CD4-positive, CD25-positive, alpha-beta regulatory T cell (primary cell): ENCODE measurements around the gene RIOK2. TPM values are rescaled to one million over a fixed set of nuclear protein-coding genes. Genes with fewer than 3 reads are reported as not detected.

Experiments
- ATAC-seq, 2 donors: fragments of 150-1000 bp; cut with Tn5 transposase; one replicate each; pipeline ENCODE4 v1.10.0; 2021; ENCODE audit warnings: low read depth in 2 of 2, moderate number of reproducible peaks in 2 of 2, moderate library complexity in 1 of 2
- DNase-seq, 3 donors: peaks; one replicate each; pipeline versions ENCODE4 v3.0.0 to v3.0.0-alpha.2; 2012 to 2022; ENCODE audit warnings: mixed read lengths in 1 of 3
- H3K27ac ChIP-seq: one replicate; pipeline ENCODE4 v1.7.0; 2013; ENCODE audit warnings: mild to moderate bottlenecking, low read length; ENCODE audit not compliant: insufficient read depth, poor library complexity, severe bottlenecking
- H3K27me3 ChIP-seq: one replicate; pipeline ENCODE4 v1.7.0; 2013; ENCODE audit warnings: low read length; ENCODE audit not compliant: control insufficient read depth, insufficient read depth
- H3K36me3 ChIP-seq: one replicate; pipeline ENCODE4 v1.7.0; 2013; ENCODE audit warnings: mild to moderate bottlenecking, low read length, moderate library complexity; ENCODE audit not compliant: control insufficient read depth, insufficient read depth
- H3K4me1 ChIP-seq: 2 replicates; pipeline ENCODE4 v1.7.0; 2013; ENCODE audit warnings: mild to moderate bottlenecking, low read length; ENCODE audit not compliant: insufficient read depth, control insufficient read depth, poor library complexity, severe bottlenecking
- H3K4me3 ChIP-seq: one replicate; pipeline ENCODE4 v1.7.0; 2013; ENCODE audit warnings: low read depth, mild to moderate bottlenecking, low read length, moderate library complexity
- H3K9me3 ChIP-seq, 2 experiments: 1 replicate in 1 of 2; 2 replicates in 1 of 2; pipeline ENCODE4 v1.7.0; 2013; ENCODE audit warnings: low read length in 2 of 2, mild to moderate bottlenecking in 1 of 2, moderate library complexity in 1 of 2; ENCODE audit not compliant: control insufficient read depth in 2 of 2
- H3K27ac Mint-ChIP-seq, 3 donors: one replicate each; pipeline ENCODE4 v1.8.0; 2020 to 2022; ENCODE audit warnings: mild to moderate bottlenecking in 3 of 3, mixed read lengths in 3 of 3, moderate library complexity in 2 of 3
- H3K27me3 Mint-ChIP-seq: one replicate; pipeline ENCODE4 v1.8.0; 2022; ENCODE audit warnings: mild to moderate bottlenecking, mixed read lengths
- H3K36me3 Mint-ChIP-seq: one replicate; pipeline ENCODE4 v1.8.0; 2020; ENCODE audit warnings: mixed read lengths
- H3K4me1 Mint-ChIP-seq, 4 donors: one replicate each; pipeline ENCODE4 v1.8.0; 2020 to 2022; ENCODE audit warnings: mixed read lengths in 4 of 4, mild to moderate bottlenecking in 1 of 4
- H3K4me3 Mint-ChIP-seq, 4 donors: one replicate each; pipeline ENCODE4 v1.8.0; 2020 to 2022; ENCODE audit warnings: mild to moderate bottlenecking in 4 of 4, mixed read lengths in 4 of 4, moderate library complexity in 3 of 4
- H3K9me3 Mint-ChIP-seq, 7 donors: one replicate each; pipeline ENCODE4 v1.8.0; 2020 to 2022; ENCODE audit warnings: mixed read lengths in 7 of 7, mild to moderate bottlenecking in 3 of 7, moderate library complexity in 2 of 7
- polyA plus RNA-seq, 4 donors: library from polyadenylated mRNA; unstranded; fragments of 300-500 nt; fragmentation: Illumina TruSeq; gene quantifications; one replicate each; pipeline ENCODE4 v1.2.3, GENCODE V29; 2021
- total RNA-seq: library from RNA; stranded (reverse); gene quantifications from one replicate; pipeline ENCODE4 v1.2.3, GENCODE V29; 2022

Gene RIOK2
- total and polyA plus RNA-seq, 5 donors from 2014 or later, result 22.9 to 34.3 (median 24.8) TPM

GRCh38 chr5:97121848-97122247 is 61.2 kb downstream of the RIOK2 start:
- Histone ChIP-seq H3K9me3 (no peaks in the 10 kb centered on the region), H3K27ac (no peak overlapping the region), H3K4me3 (no peak overlapping the region), H3K36me3 (no peaks in the 10 kb centered on the region), H3K4me1 (no peaks in the 10 kb centered on the region), H3K27me3 (peaks cover 24% of the 10 kb centered on the region)
- peaks cover 14% of the 10 kb centered on the region for H3K27me3 Mint-ChIP-seq
- DNase-seq, result no peak
- H3K4me3 Mint-ChIP-seq, result no peak overlapping the region
- no peaks in the 10 kb centered on the region for H3K36me3 Mint-ChIP-seq
- H3K4me1 Mint-ChIP-seq, result no peaks in the 10 kb centered on the region
- no peak overlapping the region for H3K27ac Mint-ChIP-seq
- H3K9me3 Mint-ChIP-seq, result peaks cover 0 to under 1% (median 0%) of the 10 kb centered on the region in 7 donors
- no peak for ATAC-seq

- Histone ChIP-seq H3K27ac (no peak overlapping the region), H3K4me1 (no peaks in the 10 kb centered on the region), H3K27me3 (peaks cover 24% of the 10 kb centered on the region), H3K9me3 (no peaks in the 10 kb centered on the region), H3K4me3 (no peak overlapping the region), H3K36me3 (no peaks in the 10 kb centered on the region)
- Mint-ChIP-seq H3K36me3 (no peaks in the 10 kb centered on the region), H3K27ac (no peak overlapping the region), H3K4me1 (no peaks in the 10 kb centered on the region), H3K9me3 (no peaks in the 10 kb centered on the region), H3K4me3 (no peak overlapping the region), H3K27me3 (peaks cover 14% of the 10 kb centered on the region)
- ATAC-seq (no peak), DNase-seq (no peak)
These were observed 62.9 kb downstream of the RIOK2 start for GRCh38 chr5:97120195-97120594.

- Mint-ChIP-seq H3K9me3 (no peaks in the 10 kb centered on the region), H3K27me3 (peaks cover 18% of the 10 kb centered on the region), H3K4me3 (no peak overlapping the region), H3K4me1 (no peaks in the 10 kb centered on the region), H3K27ac (peak overlapping the region in 1 of 3 donors; percentile 21), H3K36me3 (no peaks in the 10 kb centered on the region)
- H3K27ac ChIP-seq, result no peak overlapping the region
- H3K36me3 ChIP-seq, result no peaks in the 10 kb centered on the region
- no peaks in the 10 kb centered on the region for H3K4me1 ChIP-seq
- ATAC-seq (no peak), DNase-seq (no peak)
- peaks cover 22% of the 10 kb centered on the region for H3K27me3 ChIP-seq
- H3K4me3 ChIP-seq, result no peak overlapping the region
- no peaks in the 10 kb centered on the region for H3K9me3 ChIP-seq
These were observed 64.0 kb downstream of the RIOK2 start for GRCh38 chr5:97119007-97119390.

GRCh38 chr5:97118261-97119006 is 64.6 kb downstream of the RIOK2 start:
- no peaks in the 10 kb centered on the region for H3K4me1 ChIP-seq
- H3K9me3 ChIP-seq, result no peaks in the 10 kb centered on the region
- H3K4me3 ChIP-seq, result no peak overlapping the region
- DNase-seq (no peak), ATAC-seq (no peak)
- Mint-ChIP-seq H3K36me3 (no peaks in the 10 kb centered on the region), H3K4me3 (no peak overlapping the region), H3K4me1 (no peaks in the 10 kb centered on the region), H3K27me3 (peaks cover 18% of the 10 kb centered on the region), H3K9me3 (no peaks in the 10 kb centered on the region), H3K27ac (no peak overlapping the region)
- H3K27me3 ChIP-seq, result peaks cover 20% of the 10 kb centered on the region
- H3K27ac ChIP-seq, result no peak overlapping the region
- H3K36me3 ChIP-seq, result no peaks in the 10 kb centered on the region

GRCh38 chr5:97115932-97116331 is 67.1 kb downstream of the RIOK2 start:
- H3K36me3 ChIP-seq, result no peaks in the 10 kb centered on the region
- H3K4me3 ChIP-seq, result no peak overlapping the region
- H3K4me1 ChIP-seq, result no peaks in the 10 kb centered on the region
- ATAC-seq, result no peak
- DNase-seq, result no peak
- H3K27me3 Mint-ChIP-seq, result peaks cover 18% of the 10 kb centered on the region
- H3K9me3 ChIP-seq, result no peaks in the 10 kb centered on the region
- peaks cover 0 to 11% (median 4%) of the 10 kb centered on the region in 4 donors for H3K4me1 Mint-ChIP-seq
- H3K36me3 Mint-ChIP-seq, result no peaks in the 10 kb centered on the region
- H3K27me3 ChIP-seq, result peaks cover 10% of the 10 kb centered on the region
- no peak overlapping the region for H3K4me3 Mint-ChIP-seq
- no peaks in the 10 kb centered on the region for H3K9me3 Mint-ChIP-seq
- H3K27ac ChIP-seq, result no peak overlapping the region
- no peak overlapping the region for H3K27ac Mint-ChIP-seq

GRCh38 chr5:97112230-97112629 is 70.8 kb downstream of the RIOK2 start:
- Mint-ChIP-seq H3K4me3 (no peak overlapping the region), H3K9me3 (no peaks in the 10 kb centered on the region), H3K27ac (no peak overlapping the region), H3K4me1 (peaks cover 0 to 11% (median 4%) of the 10 kb centered on the region in 4 donors), H3K36me3 (no peaks in the 10 kb centered on the region), H3K27me3 (peaks cover 10% of the 10 kb centered on the region)
- Histone ChIP-seq H3K9me3 (no peaks in the 10 kb centered on the region), H3K4me3 (no peak overlapping the region), H3K27me3 (peaks cover 2% of the 10 kb centered on the region), H3K27ac (no peak overlapping the region), H3K36me3 (no peaks in the 10 kb centered on the region), H3K4me1 (no peaks in the 10 kb centered on the region)
- DNase-seq (no peak), ATAC-seq (no peak)

GRCh38 chr5:97111616-97112015 is 71.4 kb downstream of the RIOK2 start:
- Histone ChIP-seq H3K4me3 (no peak overlapping the region), H3K27me3 (peaks cover 2% of the 10 kb centered on the region), H3K36me3 (no peaks in the 10 kb centered on the region), H3K9me3 (no peaks in the 10 kb centered on the region), H3K4me1 (no peaks in the 10 kb centered on the region), H3K27ac (no peak overlapping the region)
- H3K4me1 Mint-ChIP-seq, result peaks cover 0 to 11% (median 4%) of the 10 kb centered on the region in 4 donors
- DNase-seq (peak in 1 of 3 donors; percentile 15), ATAC-seq (no peak)
- no peaks in the 10 kb centered on the region for H3K36me3 Mint-ChIP-seq
- H3K27ac Mint-ChIP-seq, result no peak overlapping the region
- peak overlapping the region in 1 of 4 donors; percentile 2 for H3K4me3 Mint-ChIP-seq
- H3K27me3 Mint-ChIP-seq, result peaks cover 4% of the 10 kb centered on the region
- H3K9me3 Mint-ChIP-seq, result no peaks in the 10 kb centered on the region

GRCh38 chr5:97111004-97111403 is 72.0 kb downstream of the RIOK2 start:
- peaks cover 0 to 11% (median 4%) of the 10 kb centered on the region in 4 donors for H3K4me1 Mint-ChIP-seq
- H3K36me3 Mint-ChIP-seq, result no peaks in the 10 kb centered on the region

More at GRCh38 chr5:97111004-97111403, 72.0 kb downstream of the RIOK2 start:
- Histone ChIP-seq H3K27me3 (peaks cover 2% of the 10 kb centered on the region), H3K9me3 (no peaks in the 10 kb centered on the region), H3K27ac (no peak overlapping the region), H3K4me1 (no peaks in the 10 kb centered on the region), H3K36me3 (no peaks in the 10 kb centered on the region), H3K4me3 (no peak overlapping the region)
- no peak for ATAC-seq
- Mint-ChIP-seq H3K27me3 (peaks cover 4% of the 10 kb centered on the region), H3K4me3 (no peak overlapping the region), H3K27ac (no peak overlapping the region), H3K9me3 (no peaks in the 10 kb centered on the region)
- DNase-seq, result no peak
